ENCODE data around the gene CUL9. TPM values are rescaled to one million over a fixed set of nuclear protein-coding genes. Genes with fewer than 3 reads are reported as not detected.
A peak's percentile ranks its signal among the peaks of the same experiment; 100 is the strongest.

CUL9 gene
- polyA plus RNA-seq, 3 donors, result 2.9 to 68.8 (median 3.8) TPM

- no peaks in the 10 kb centered on the region for H3K27me3 ChIP-seq (ENCODE audit: control insufficient read depth in 2 of 2, insufficient read depth in 2 of 2, low read length in 2 of 2)
- no peak overlapping the region for H3K9ac ChIP-seq (ENCODE audit: insufficient read depth, low read length, poor library complexity, severe bottlenecking)
- DNase-seq, result no peak
- peaks cover 55 to 75% of the 10 kb centered on the region in 2 donors for H3K36me3 Mint-ChIP-seq
- no peaks in the 10 kb centered on the region for H3K9me3 Mint-ChIP-seq
- WGBS (ENCODE audit: insufficient coverage), result 95% methylated on average over 4 of the region's 5 CpGs
- H3K27ac Mint-ChIP-seq, result peak overlapping the region in 1 of 7 donors; percentile 58
- H3K27me3 Mint-ChIP-seq (ENCODE audit: low read depth in 3 of 3), result no peaks in the 10 kb centered on the region
- no peak overlapping the region for H3K4me2 ChIP-seq (replicated peaks; ENCODE audit: extremely low read depth, low read length, poor library complexity, severe bottlenecking)
- no peaks in the 10 kb centered on the region for H3K79me2 ChIP-seq (ENCODE audit: insufficient read depth, low read length)
- no peak overlapping the region for H3K4me3 ChIP-seq (replicated peaks in 1 of 3; ENCODE audit: low read depth in 2 of 3, low read length in 3 of 3)
- no peak overlapping the region for H3K4me3 Mint-ChIP-seq
- no peak overlapping the region for H3K27ac ChIP-seq (ENCODE audit: low read depth in 1 of 2, low read length in 2 of 2)
- H3K4me1 Mint-ChIP-seq, result peaks cover 2% of the 10 kb centered on the region
- H4K20me1 ChIP-seq (ENCODE audit: insufficient read depth, low read length), result no peaks in the 10 kb centered on the region
- H3K9me3 ChIP-seq (replicated peaks in 1 of 2; ENCODE audit: control insufficient read depth in 1 of 2, insufficient read depth in 1 of 2, low read length in 2 of 2), result no peaks in the 10 kb centered on the region
- intact Hi-C loops (cut with micrococcal nuclease), result no loop called here
- TF ChIP-seq, protein P1, sequence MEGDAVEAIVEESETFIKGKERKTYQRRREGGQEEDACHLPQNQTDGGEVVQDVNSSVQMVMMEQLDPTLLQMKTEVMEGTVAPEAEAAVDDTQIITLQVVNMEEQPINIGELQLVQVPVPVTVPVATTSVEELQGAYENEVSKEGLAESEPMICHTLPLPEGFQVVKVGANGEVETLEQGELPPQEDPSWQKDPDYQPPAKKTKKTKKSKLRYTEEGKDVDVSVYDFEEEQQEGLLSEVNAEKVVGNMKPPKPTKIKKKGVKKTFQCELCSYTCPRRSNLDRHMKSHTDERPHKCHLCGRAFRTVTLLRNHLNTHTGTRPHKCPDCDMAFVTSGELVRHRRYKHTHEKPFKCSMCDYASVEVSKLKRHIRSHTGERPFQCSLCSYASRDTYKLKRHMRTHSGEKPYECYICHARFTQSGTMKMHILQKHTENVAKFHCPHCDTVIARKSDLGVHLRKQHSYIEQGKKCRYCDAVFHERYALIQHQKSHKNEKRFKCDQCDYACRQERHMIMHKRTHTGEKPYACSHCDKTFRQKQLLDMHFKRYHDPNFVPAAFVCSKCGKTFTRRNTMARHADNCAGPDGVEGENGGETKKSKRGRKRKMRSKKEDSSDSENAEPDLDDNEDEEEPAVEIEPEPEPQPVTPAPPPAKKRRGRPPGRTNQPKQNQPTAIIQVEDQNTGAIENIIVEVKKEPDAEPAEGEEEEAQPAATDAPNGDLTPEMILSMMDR (IDR thresholded peaks at IDR 0.05), result no peak
- no peaks in the 10 kb centered on the region for H3K4me1 ChIP-seq (ENCODE audit: control insufficient read depth in 1 of 2, insufficient read depth in 2 of 2, low read length in 2 of 2)
- H3K36me3 ChIP-seq (replicated peaks in 1 of 2; ENCODE audit: control insufficient read depth in 1 of 2, insufficient read depth in 2 of 2, low read length in 2 of 2), result peaks cover 70 to 78% of the 10 kb centered on the region in 2 donors
- H2AFZ ChIP-seq (ENCODE audit: insufficient read depth, low read depth, low read length, poor library complexity, severe bottlenecking), result no peak overlapping the region
These were observed 11.9 kb downstream of the CUL9 start for GRCh38 chr6:43193929-43194328.

DNA sequence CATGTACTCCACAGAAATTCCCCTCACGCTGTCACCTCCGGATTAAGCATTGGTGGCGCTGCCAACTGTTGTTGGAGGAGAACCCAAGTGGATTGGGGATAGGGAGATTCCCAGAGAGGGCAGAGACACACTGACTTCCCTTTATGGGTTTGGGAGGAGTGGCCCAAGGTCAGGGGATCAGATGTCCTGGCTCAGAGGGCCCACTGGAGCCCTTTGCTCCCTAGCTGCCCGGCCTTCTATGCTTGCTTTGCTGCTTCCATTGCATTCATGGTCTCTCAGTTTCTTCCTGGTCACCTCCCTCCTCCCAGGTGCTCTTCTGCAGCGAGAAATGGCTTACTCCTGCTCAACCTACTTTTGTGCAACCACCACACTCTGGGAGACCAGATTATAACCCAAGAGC is 14.3 kb downstream of the CUL9 start:
- Histone ChIP-seq H3K79me2 (ENCODE audit: insufficient read depth, low read length) (no peaks in the 10 kb centered on the region), H2AFZ (ENCODE audit: insufficient read depth, low read depth, low read length, poor library complexity, severe bottlenecking) (no peak overlapping the region), H3K36me3 (replicated peaks in 1 of 2; ENCODE audit: control insufficient read depth in 1 of 2, insufficient read depth in 2 of 2, low read length in 2 of 2) (peaks cover 77 to 93% of the 10 kb centered on the region in 2 donors), H3K4me2 (replicated peaks; ENCODE audit: extremely low read depth, low read length, poor library complexity, severe bottlenecking) (no peak overlapping the region), H3K9me3 (replicated peaks in 1 of 2; ENCODE audit: control insufficient read depth in 1 of 2, insufficient read depth in 1 of 2, low read length in 2 of 2) (no peaks in the 10 kb centered on the region), H3K27me3 (ENCODE audit: control insufficient read depth in 2 of 2, insufficient read depth in 2 of 2, low read length in 2 of 2) (no peaks in the 10 kb centered on the region), H3K4me3 (replicated peaks in 1 of 3; ENCODE audit: low read depth in 2 of 3, low read length in 3 of 3) (no peak overlapping the region), H3K27ac (ENCODE audit: low read depth in 1 of 2, low read length in 2 of 2) (no peak overlapping the region), H3K9ac (ENCODE audit: insufficient read depth, low read length, poor library complexity, severe bottlenecking) (no peak overlapping the region), H3K4me1 (ENCODE audit: control insufficient read depth in 1 of 2, insufficient read depth in 2 of 2, low read length in 2 of 2) (no peaks in the 10 kb centered on the region), H4K20me1 (ENCODE audit: insufficient read depth, low read length) (no peaks in the 10 kb centered on the region)
- peaks cover 71 to 87% of the 10 kb centered on the region in 2 donors for H3K36me3 Mint-ChIP-seq
- H3K4me1 Mint-ChIP-seq, result no peaks in the 10 kb centered on the region
- no peaks in the 10 kb centered on the region for H3K27me3 Mint-ChIP-seq (ENCODE audit: low read depth in 3 of 3)
- H3K9me3 Mint-ChIP-seq, result no peaks in the 10 kb centered on the region
- 96% methylated on average over 4 of the region's 5 CpGs for WGBS (ENCODE audit: insufficient coverage)
- H3K27ac Mint-ChIP-seq, result no peak overlapping the region
- DNase-seq, result no peak
- TF ChIP-seq, protein P1 (IDR thresholded peaks at IDR 0.05), result no peak
- intact Hi-C loops (cut with micrococcal nuclease), result no loop called here
- H3K4me3 Mint-ChIP-seq, result no peak overlapping the region

All from CD14-positive monocyte (primary cell).